Neural cell (in vitro differentiated cells): ENCODE results near the gene NR2F6. TPM values are rescaled to one million over a fixed set of nuclear protein-coding genes. Genes with fewer than 3 reads are reported as not detected.

ENCODE experiments used
- H2AFZ ChIP-seq: fragments of 200-600, 300-800 bp; sonication (generic), shearing (Covaris generic); 2 replicates; pipeline ENCODE4 v1.6.0; 2014; ENCODE audit warnings: low read depth, mild to moderate bottlenecking, antibody characterized with exemption, low read length, moderate library complexity
- H3F3A ChIP-seq: fragments of 200-600 bp; shearing (Covaris generic); 2 replicates; pipeline ENCODE4 v1.6.1; 2016; ENCODE audit warnings: mild to moderate bottlenecking, moderate library complexity, mixed read lengths, antibody characterized with exemption, low read length; ENCODE audit not compliant: insufficient read depth, poor library complexity, severe bottlenecking
- H3K27ac ChIP-seq: fragments of 200-600, 300-800 bp; sonication (generic), shearing (Covaris generic); 2 replicates; pipeline ENCODE4 v1.5.1; 2014; ENCODE audit warnings: mild to moderate bottlenecking, low read length, moderate library complexity
- H3K27me3 ChIP-seq: fragments of 300-800, 200-600 bp; sonication (generic), shearing (Covaris generic); 2 replicates; pipeline ENCODE4 v1.6.0; 2014; ENCODE audit warnings: mild to moderate bottlenecking, low read depth, low read length, moderate library complexity; ENCODE audit not compliant: insufficient read depth
- H3K36me3 ChIP-seq: fragments of 300-800, 200-600 bp; sonication (generic), shearing (Covaris generic); 2 replicates; pipeline ENCODE4 v1.5.1; 2014; ENCODE audit warnings: mild to moderate bottlenecking, antibody characterized with exemption, low read length, moderate library complexity; ENCODE audit not compliant: insufficient read depth
- H3K4me2 ChIP-seq: fragments of 300-800, 200-600 bp; sonication (generic), shearing (Covaris generic); 2 replicates; pipeline ENCODE4 v1.6.0; 2014; ENCODE audit warnings: mild to moderate bottlenecking, low read length
- H3K4me3 ChIP-seq: fragments of 300-800, 200-600 bp; sonication (generic), shearing (Covaris generic); 2 replicates; pipeline ENCODE4 v1.5.1; 2014; ENCODE audit warnings: mild to moderate bottlenecking, low read length, moderate library complexity
- H3K79me2 ChIP-seq: fragments of 200-600 bp; shearing (Covaris generic); replicated peaks from 2 replicates; pipeline ENCODE4 v1.6.0; 2014; ENCODE audit warnings: mild to moderate bottlenecking, low read length, moderate library complexity; ENCODE audit not compliant: insufficient read depth
- H3K9ac ChIP-seq: fragments of 300-800, 200-600 bp; sonication (generic), shearing (Covaris generic); 2 replicates; pipeline ENCODE4 v1.6.1; 2016; ENCODE audit warnings: mild to moderate bottlenecking, low read length, mixed read lengths
- H3K9me2 ChIP-seq: fragments of 200-600 bp; shearing (Covaris generic); 2 replicates; pipeline ENCODE4 v1.6.1; 2016; ENCODE audit warnings: mild to moderate bottlenecking, low read length, mixed read lengths; ENCODE audit not compliant: insufficient read depth
- H3K9me3 ChIP-seq: fragments of 200-600, 300-800 bp; sonication (generic), shearing (Covaris generic); 2 replicates; pipeline ENCODE4 v1.6.1; 2016; ENCODE audit warnings: mild to moderate bottlenecking, mixed run types, low read length, moderate library complexity, mixed read lengths
- H4K20me1 ChIP-seq: fragments of 200-600 bp; shearing (Covaris generic); 2 replicates; pipeline ENCODE4 v1.6.1; 2016; ENCODE audit warnings: mild to moderate bottlenecking, mixed run types; ENCODE audit not compliant: insufficient read depth
- EP300 ChIP-seq: fragments of 450-650 bp; conservative IDR thresholded peaks from 2 replicates; pipeline ENCODE4 v1.6.1; 2014; ENCODE audit warnings: antibody characterized with exemption, mild to moderate bottlenecking, moderate library complexity; ENCODE audit not compliant: poor library complexity, severe bottlenecking
- EZH2 ChIP-seq: fragments of 200-600, 300-800 bp; shearing (Covaris generic), sonication (generic); IDR thresholded peaks from 2 replicates; pipeline ENCODE4 v1.6.1; 2014; ENCODE audit warnings: antibody characterized with exemption, low read length, borderline replicate concordance, mild to moderate bottlenecking; ENCODE audit not compliant: insufficient read depth, poor library complexity, severe bottlenecking
- MXI1 ChIP-seq: fragments of 450-650 bp; conservative IDR thresholded peaks from 2 replicates; pipeline ENCODE4 v1.6.1; 2014; ENCODE audit warnings: antibody characterized with exemption, mild to moderate bottlenecking; ENCODE audit not compliant: poor library complexity, severe bottlenecking
- POLR2AphosphoS5 ChIP-seq: IDR thresholded peaks from 2 replicates; pipeline ENCODE4 v1.6.1; 2012
- RAD21 ChIP-seq: fragments of 450-650 bp; conservative IDR thresholded peaks from 2 replicates; pipeline ENCODE4 v1.6.1; 2014; ENCODE audit warnings: antibody characterized with exemption, mild to moderate bottlenecking, moderate library complexity
- SMC3 ChIP-seq: fragments of 450-650 bp; conservative IDR thresholded peaks from 2 replicates; pipeline ENCODE4 v1.6.1; 2014; ENCODE audit warnings: antibody characterized with exemption, mild to moderate bottlenecking, moderate library complexity; ENCODE audit not compliant: poor library complexity
- TAF1 ChIP-seq: IDR thresholded peaks from 2 replicates; pipeline ENCODE4 v1.6.1; 2012; ENCODE audit warnings: low read depth
- polyA plus RNA-seq: library from polyadenylated mRNA; depleted of rRNA; stranded (reverse); fragments of >200 nt; gene quantifications from 2 replicates; pipeline ENCODE4 v1.2.3, GENCODE V29; 2014
- TF ChIP-seq, protein P1 (sequence below): IDR thresholded peaks from 2 replicates; pipeline ENCODE4 v1.6.1; 2012; ENCODE audit warnings: borderline replicate concordance
- TF ChIP-seq, protein P2 (sequence below): fragments of 450-650 bp; IDR thresholded peaks from 2 replicates; pipeline ENCODE4 v1.5.1; 2014; ENCODE audit warnings: antibody characterized with exemption, mild to moderate bottlenecking, moderate library complexity; ENCODE audit not compliant: poor library complexity, severe bottlenecking

The NR2F6 gene
- polyA plus RNA-seq, 1 donor from 2014 or later = 26.9 TPM

DNA sequence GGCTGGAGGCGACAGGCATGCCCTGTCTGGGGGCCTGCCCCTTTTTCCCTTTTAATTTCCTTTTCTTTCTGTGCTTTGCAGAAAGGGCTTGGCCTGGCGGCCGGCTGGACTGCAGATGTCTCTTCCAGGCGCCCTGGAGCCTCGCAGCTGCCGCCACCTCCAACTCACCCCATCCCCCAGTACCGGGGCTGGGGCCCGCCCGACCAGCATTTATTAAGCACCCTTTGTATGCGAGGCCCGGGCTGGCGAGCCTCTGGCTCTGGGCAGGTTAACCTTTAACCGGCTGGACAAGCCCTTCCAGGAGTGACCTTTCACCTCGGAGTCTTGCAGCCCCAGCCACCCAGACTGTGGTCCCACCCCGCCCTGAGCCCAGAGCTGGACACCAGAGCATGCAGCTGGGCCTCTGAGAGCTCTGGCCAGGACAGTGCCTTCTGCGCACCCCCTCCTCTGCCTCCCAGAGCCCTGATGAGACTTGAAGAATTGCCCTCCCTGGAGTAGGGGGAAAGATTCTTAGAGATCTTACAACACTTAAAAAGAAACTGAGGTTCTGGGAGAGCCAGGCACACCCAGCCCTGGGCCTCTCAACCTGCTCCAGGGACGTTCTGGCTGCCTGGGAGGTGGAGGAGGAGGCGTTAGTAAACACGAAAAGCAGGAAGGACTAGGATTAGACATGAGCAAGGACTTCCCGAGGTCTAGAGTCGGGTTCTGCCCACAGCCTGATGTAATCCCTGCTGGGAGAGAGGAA is 1.1 kb upstream of the NR2F6 start:
- H3K9me3 ChIP-seq = no peaks in the 10 kb centered on the region
- peak overlapping the region; percentile 64 for H3K27ac ChIP-seq
- H3K9ac ChIP-seq = peak overlapping the region; percentile 89
- no peaks in the 10 kb centered on the region for H3K9me2 ChIP-seq
- peak overlapping the region; percentile 62 for H2AFZ ChIP-seq
- TF ChIP-seq RAD21 (no peak), MXI1 (no peak), TAF1 (no peak), EZH2 (no peak), POLR2AphosphoS5 (no peak), SMC3 (no peak), EP300 (no peak)
- TF ChIP-seq, protein P1, sequence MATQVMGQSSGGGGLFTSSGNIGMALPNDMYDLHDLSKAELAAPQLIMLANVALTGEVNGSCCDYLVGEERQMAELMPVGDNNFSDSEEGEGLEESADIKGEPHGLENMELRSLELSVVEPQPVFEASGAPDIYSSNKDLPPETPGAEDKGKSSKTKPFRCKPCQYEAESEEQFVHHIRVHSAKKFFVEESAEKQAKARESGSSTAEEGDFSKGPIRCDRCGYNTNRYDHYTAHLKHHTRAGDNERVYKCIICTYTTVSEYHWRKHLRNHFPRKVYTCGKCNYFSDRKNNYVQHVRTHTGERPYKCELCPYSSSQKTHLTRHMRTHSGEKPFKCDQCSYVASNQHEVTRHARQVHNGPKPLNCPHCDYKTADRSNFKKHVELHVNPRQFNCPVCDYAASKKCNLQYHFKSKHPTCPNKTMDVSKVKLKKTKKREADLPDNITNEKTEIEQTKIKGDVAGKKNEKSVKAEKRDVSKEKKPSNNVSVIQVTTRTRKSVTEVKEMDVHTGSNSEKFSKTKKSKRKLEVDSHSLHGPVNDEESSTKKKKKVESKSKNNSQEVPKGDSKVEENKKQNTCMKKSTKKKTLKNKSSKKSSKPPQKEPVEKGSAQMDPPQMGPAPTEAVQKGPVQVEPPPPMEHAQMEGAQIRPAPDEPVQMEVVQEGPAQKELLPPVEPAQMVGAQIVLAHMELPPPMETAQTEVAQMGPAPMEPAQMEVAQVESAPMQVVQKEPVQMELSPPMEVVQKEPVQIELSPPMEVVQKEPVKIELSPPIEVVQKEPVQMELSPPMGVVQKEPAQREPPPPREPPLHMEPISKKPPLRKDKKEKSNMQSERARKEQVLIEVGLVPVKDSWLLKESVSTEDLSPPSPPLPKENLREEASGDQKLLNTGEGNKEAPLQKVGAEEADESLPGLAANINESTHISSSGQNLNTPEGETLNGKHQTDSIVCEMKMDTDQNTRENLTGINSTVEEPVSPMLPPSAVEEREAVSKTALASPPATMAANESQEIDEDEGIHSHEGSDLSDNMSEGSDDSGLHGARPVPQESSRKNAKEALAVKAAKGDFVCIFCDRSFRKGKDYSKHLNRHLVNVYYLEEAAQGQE = no peak
- TF ChIP-seq, protein P2, sequence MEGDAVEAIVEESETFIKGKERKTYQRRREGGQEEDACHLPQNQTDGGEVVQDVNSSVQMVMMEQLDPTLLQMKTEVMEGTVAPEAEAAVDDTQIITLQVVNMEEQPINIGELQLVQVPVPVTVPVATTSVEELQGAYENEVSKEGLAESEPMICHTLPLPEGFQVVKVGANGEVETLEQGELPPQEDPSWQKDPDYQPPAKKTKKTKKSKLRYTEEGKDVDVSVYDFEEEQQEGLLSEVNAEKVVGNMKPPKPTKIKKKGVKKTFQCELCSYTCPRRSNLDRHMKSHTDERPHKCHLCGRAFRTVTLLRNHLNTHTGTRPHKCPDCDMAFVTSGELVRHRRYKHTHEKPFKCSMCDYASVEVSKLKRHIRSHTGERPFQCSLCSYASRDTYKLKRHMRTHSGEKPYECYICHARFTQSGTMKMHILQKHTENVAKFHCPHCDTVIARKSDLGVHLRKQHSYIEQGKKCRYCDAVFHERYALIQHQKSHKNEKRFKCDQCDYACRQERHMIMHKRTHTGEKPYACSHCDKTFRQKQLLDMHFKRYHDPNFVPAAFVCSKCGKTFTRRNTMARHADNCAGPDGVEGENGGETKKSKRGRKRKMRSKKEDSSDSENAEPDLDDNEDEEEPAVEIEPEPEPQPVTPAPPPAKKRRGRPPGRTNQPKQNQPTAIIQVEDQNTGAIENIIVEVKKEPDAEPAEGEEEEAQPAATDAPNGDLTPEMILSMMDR = no peak
- H3F3A ChIP-seq = no peaks in the 10 kb centered on the region
- H3K79me2 ChIP-seq = peaks cover 13% of the 10 kb centered on the region
- peak overlapping the region; percentile 73 for H3K4me3 ChIP-seq
- H3K27me3 ChIP-seq = no peaks in the 10 kb centered on the region
- H3K4me2 ChIP-seq = peak overlapping the region; percentile 68
- no peaks in the 10 kb centered on the region for H3K36me3 ChIP-seq
- H4K20me1 ChIP-seq = no peaks in the 10 kb centered on the region

DNA sequence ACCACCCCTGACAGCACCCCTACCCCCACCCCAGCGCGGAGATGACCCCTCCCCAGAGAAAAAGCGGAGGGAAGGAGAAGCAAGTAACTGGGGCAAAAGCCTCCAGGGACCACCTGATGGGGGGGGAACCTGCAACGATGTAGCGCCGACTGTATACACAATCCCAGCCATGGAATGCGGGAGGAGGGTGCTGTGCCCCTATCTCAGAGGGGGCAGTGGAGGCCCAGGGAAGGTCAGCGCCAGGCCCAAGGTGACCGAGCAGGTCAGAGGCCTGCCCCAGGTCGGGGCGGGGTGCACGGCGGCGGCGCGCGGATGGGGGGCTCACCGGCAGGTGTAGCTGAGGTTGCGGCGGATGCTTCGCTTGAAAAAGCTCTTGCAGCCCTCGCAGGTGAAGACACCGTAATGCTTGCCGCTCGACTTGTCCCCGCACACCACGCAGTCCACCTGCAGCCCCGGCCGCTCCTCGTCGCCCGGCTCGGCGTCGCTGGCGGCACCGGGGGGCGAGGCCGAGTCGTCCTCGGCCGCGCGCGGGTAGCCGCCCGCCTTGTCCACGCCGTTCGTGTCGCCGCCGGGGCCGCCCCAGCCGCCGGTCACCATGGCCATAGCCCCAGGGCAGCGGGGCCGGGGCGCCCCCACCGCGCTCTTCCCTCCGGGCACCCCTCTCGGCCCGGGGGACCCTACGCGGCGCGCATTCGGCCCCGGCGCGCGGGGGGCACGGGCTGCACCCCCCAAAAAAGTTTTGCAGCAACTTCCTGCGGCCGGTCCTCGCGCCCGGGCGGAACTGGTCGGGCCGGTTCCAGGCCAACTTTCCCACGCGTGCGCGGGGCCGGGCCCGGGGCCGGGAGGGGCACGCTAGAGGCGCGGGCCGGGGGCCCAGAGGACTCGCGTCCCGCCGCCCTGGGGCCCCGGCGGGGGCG is 843 bp downstream of the NR2F6 start:
- Histone ChIP-seq H3K79me2 (peaks cover 13% of the 10 kb centered on the region), H3K9me2 (no peaks in the 10 kb centered on the region), H3F3A (no peaks in the 10 kb centered on the region), H3K27me3 (no peaks in the 10 kb centered on the region), H3K36me3 (no peaks in the 10 kb centered on the region), H3K9me3 (no peaks in the 10 kb centered on the region), H4K20me1 (no peaks in the 10 kb centered on the region), H3K4me2 (peak overlapping the region; percentile 59), H3K9ac (peak overlapping the region; percentile 57), H2AFZ (no peak overlapping the region), H3K4me3 (peak overlapping the region; percentile 70), H3K27ac (no peak overlapping the region)
- TF ChIP-seq MXI1 = peak; percentile 37
- TF ChIP-seq SMC3 = no peak
